GM23248 (cell line): ENCODE data around the gene L3MBTL4.

Source experiments
- EZH2 ChIP-seq: fragments of 200-600 bp; sonication (generic); IDR thresholded peaks from 2 replicates; pipeline ENCODE4 v1.6.1; 2018; ENCODE audit warnings: antibody characterized with exemption, mild to moderate bottlenecking; ENCODE audit not compliant: insufficient read depth, poor library complexity, severe bottlenecking
- EZH2phosphoT487 ChIP-seq: fragments of 200-600 bp; sonication (generic); IDR thresholded peaks from 2 replicates; pipeline ENCODE4 v1.6.1; 2018; ENCODE audit warnings: antibody characterized with exemption, moderate library complexity, mild to moderate bottlenecking, low read depth; ENCODE audit not compliant: insufficient read depth

GRCh38 chr18:6414118-6414722 lies 491 bp downstream of the L3MBTL4 start:
- TF ChIP-seq EZH2 (no peak), EZH2phosphoT487 (no peak)
